ENCODE results near the gene KCNH5.

Gene KCNH5

GRCh38 chr14:62667421-62667914, 377.8 kb downstream of the KCNH5 start:
- no peak for DNase-seq

GRCh38 chr14:62665286-62665685, 380.0 kb downstream of the KCNH5 start:
- no peak for DNase-seq

- DNase-seq: no peak
These were observed 381.8 kb downstream of the KCNH5 start for GRCh38 chr14:62663456-62663821.

GRCh38 chr14:62662811-62663455, 382.3 kb downstream of the KCNH5 start:
- DNase-seq: no peak

- no peak for DNase-seq
These were observed 383.4 kb downstream of the KCNH5 start for GRCh38 chr14:62661818-62662217.

GRCh38 chr14:62658631-62659030, 386.6 kb downstream of the KCNH5 start:
- no peak for DNase-seq

GRCh38 chr14:62657376-62657775, 387.9 kb downstream of the KCNH5 start:
- DNase-seq: no peak

- no peak for DNase-seq
These were observed 390.1 kb downstream of the KCNH5 start for GRCh38 chr14:62655166-62655565.

GRCh38 chr14:62654641-62655040, 390.6 kb downstream of the KCNH5 start:
- no peak for DNase-seq
